NB4 (cell line): ENCODE measurements around the gene KAT7.
A peak's percentile ranks its signal among the peaks of the same experiment; 100 is the strongest.

Source experiments
- DNase-seq: peaks from one replicate; pipeline ENCODE4 v3.0.0; 2010; ENCODE audit warnings: low read depth
- H3K4me3 ChIP-seq: one replicate; pipeline ENCODE4 v1.5.1; 2011; ENCODE audit warnings: mild to moderate bottlenecking, low read depth, low read length, moderate library complexity
- MYC ChIP-seq: IDR thresholded peaks from 2 replicates; pipeline ENCODE4 v1.6.1; 2011; ENCODE audit warnings: low read depth, low read length
- POLR2A ChIP-seq: IDR thresholded peaks from 2 replicates; pipeline ENCODE4 v1.6.1; 2011; ENCODE audit warnings: mild to moderate bottlenecking; ENCODE audit not compliant: insufficient read length; ENCODE audit errors: extremely low read depth
- TF ChIP-seq, protein P1 (sequence below): IDR thresholded peaks from one replicate; pipeline ENCODE4 v1.5.1; 2012; ENCODE audit warnings: low read depth, low read length
- TF ChIP-seq, protein P2 (sequence below): IDR thresholded peaks from 2 replicates; pipeline ENCODE4 v1.6.1; 2011; ENCODE audit warnings: low read depth, low read length

The KAT7 gene

DNA sequence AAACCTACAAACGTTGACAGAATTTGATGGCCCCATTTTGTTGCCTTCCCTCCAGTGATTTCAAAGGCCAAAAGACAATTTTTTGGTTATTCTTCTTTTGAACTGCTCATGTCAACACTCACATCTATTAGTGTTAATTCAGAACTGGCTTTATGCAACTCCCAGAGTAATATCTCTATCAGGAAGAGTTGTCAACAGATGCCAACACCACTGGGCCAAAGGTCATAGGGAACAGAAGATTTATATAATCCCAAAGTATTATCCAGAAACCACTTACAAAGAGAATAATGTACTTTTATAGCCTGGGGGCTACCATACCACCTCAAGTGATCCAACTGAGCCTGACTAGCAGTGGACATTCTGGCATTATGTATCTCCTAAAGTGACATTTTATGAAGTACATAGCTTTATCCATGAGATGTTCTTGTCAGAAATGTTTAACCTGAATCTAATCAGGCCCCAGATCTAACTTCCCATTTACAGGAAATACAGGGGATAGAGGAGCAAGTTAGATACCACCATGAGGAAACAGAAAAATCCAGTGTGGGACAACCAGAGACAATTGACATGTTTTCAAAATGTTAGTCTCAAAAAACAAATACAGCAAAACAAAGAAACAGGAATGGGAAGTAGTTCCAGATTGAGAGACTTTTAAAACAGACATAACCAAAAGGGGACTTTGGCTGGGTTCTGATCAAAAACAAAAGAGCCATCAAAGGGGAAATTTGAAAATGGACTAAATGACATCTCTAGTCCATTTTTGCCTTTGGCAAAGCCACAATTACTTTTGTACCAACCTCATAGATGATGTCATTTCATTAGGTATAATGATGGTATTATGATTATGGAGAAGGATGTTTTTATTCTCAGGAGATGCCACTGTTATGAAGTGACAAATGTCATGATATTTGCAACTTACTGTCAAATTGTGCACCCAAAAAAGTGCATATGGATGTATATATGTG is 43.0 kb upstream of the KAT7 start:
- no peak overlapping the region for H3K4me3 ChIP-seq
- TF ChIP-seq MYC, result no peak
- TF ChIP-seq, protein P1, sequence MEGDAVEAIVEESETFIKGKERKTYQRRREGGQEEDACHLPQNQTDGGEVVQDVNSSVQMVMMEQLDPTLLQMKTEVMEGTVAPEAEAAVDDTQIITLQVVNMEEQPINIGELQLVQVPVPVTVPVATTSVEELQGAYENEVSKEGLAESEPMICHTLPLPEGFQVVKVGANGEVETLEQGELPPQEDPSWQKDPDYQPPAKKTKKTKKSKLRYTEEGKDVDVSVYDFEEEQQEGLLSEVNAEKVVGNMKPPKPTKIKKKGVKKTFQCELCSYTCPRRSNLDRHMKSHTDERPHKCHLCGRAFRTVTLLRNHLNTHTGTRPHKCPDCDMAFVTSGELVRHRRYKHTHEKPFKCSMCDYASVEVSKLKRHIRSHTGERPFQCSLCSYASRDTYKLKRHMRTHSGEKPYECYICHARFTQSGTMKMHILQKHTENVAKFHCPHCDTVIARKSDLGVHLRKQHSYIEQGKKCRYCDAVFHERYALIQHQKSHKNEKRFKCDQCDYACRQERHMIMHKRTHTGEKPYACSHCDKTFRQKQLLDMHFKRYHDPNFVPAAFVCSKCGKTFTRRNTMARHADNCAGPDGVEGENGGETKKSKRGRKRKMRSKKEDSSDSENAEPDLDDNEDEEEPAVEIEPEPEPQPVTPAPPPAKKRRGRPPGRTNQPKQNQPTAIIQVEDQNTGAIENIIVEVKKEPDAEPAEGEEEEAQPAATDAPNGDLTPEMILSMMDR, result no peak
- TF ChIP-seq, protein P2, sequence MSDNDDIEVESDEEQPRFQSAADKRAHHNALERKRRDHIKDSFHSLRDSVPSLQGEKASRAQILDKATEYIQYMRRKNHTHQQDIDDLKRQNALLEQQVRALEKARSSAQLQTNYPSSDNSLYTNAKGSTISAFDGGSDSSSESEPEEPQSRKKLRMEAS, result no peak
- no peak for TF ChIP-seq POLR2A
- DNase-seq, result no peak

DNA sequence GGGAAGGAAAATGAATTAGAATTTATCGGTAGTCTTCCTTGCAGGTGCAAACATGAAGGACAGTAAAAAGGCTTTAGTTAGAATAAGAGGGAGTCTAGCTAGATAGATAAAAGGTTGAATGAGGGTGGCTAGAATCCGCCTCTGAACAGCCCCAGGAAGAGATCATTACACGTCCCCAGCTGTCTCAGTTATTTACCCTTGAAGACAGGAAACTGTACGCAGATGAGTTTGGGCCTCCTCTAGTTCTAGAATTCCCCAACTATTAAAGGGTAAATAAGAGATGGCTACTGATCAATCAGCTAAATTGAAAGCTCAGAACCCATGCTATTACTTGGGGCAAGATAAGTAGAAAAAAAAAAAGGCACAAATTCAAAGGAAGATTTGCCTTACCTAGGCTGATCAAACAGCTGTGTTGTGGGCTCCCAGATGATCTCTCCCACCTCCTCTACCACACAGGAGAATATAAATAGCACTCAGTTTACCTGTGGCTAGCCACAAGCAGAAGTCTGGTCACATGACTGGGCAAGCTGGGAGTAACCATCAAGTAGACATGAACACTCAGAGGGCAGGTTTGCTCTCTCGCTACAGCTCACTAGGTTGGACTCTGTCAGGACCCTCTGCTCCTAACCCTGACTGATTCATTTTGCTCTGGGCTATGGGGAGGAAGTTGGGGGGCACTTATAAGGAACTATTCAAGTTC is 41.5 kb upstream of the KAT7 start:
- TF ChIP-seq, protein P1, result no peak
- TF ChIP-seq POLR2A (no peak), MYC (no peak)
- TF ChIP-seq, protein P2, result no peak
- no peak overlapping the region for H3K4me3 ChIP-seq
- peak; percentile 38 for DNase-seq

DNA sequence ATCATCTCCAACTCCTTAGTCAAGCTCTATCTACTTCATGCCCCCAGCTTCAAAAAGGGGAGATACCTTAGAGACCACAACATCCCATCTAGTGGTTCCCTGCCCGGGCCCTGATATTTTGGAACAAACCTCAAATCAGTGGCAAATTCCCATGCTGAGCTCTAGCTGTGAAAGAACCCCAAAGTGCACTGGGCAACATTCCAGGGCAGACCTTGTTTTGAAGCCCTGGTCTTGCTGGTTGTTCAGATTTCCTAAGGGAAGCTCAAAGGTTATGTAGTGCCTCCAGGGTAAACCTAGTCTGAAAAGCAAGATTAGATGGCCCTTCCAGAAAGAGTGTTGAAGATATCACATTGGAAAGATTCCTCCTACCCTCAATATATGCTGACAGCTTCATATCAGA is 40.8 kb upstream of the KAT7 start:
- DNase-seq, result no peak
- H3K4me3 ChIP-seq, result no peak overlapping the region
- TF ChIP-seq, protein P2, result no peak
- TF ChIP-seq, protein P1, result no peak
- TF ChIP-seq MYC, result no peak
- no peak for TF ChIP-seq POLR2A

DNA sequence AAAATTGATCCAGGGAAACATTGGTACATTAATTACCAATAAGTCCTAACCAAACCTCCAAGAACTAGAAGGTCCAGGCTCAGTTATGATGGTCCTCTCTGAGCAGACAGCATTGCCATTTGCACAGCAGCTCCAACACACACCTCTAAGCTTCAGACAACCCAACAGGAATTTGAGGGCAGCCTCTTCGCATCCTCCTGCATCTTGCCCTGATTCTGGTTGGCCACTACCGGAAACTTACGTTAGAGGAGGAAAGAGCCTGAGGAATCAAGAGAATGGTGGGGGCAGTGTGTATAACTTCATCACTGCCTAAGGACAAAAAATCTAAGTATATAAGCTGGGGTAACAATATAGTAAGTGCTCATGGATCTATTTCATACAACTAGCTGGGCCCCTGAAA is 40.3 kb upstream of the KAT7 start:
- TF ChIP-seq, protein P1, result no peak
- TF ChIP-seq MYC, result no peak
- no peak overlapping the region for H3K4me3 ChIP-seq
- no peak for DNase-seq

DNA sequence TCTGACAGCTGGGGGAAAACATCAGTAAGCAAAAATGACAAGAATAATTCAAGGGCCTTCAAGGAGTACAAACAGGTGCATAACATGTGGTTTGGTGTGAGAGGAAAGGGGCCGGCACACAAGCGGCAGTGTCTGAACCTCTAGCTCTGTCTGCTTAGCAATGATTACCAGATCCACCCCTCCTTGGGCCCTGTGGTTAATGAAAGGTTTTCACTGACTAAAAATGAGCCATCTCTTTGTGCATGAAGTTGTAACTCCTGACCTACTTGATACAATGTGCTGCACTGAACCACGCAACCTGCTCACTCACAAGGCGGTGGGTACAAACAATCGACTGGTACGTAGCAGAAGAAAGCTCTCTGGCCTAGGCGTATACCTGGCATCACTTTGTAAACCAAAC is 39.7 kb upstream of the KAT7 start:
- DNase-seq, result no peak
- TF ChIP-seq, protein P1, result no peak
- TF ChIP-seq MYC, result no peak
- no peak overlapping the region for H3K4me3 ChIP-seq
